Vagina (tissue), 2 donors: ENCODE data around the gene UST. TPM values are rescaled to one million over a fixed set of nuclear protein-coding genes. Genes with fewer than 3 reads are reported as not detected.

ENCODE experiments used
- DNase-seq, 2 donors: peaks; one replicate each; pipeline ENCODE4 v3.0.0-alpha.2; 2017; ENCODE audit errors: extremely low spot score in 2 of 2
- H3K27ac ChIP-seq: fragments of 200-600 bp; sonication (generic); one replicate; pipeline ENCODE4 v1.5.1; 2019
- H3K27me3 ChIP-seq: fragments of 200-600 bp; sonication (generic); one replicate; pipeline ENCODE4 v1.5.1; 2019
- H3K36me3 ChIP-seq, 2 donors: fragments of 200-600 bp; sonication (generic); one replicate each; pipeline ENCODE4 v1.5.1; 2017 to 2019
- H3K4me1 ChIP-seq: fragments of 200-600 bp; sonication (generic); one replicate; pipeline ENCODE4 v1.5.1; 2019
- H3K4me3 ChIP-seq, 2 donors: fragments of 200-600 bp; sonication (generic); 1 replicate in 1 of 2; 2 replicates in 1 of 2; pipeline ENCODE4 v1.5.1; 2016 to 2019
- H3K9me3 ChIP-seq: fragments of 200-600 bp; sonication (generic); one replicate; pipeline ENCODE4 v1.5.1; 2019
- POLR2A ChIP-seq, 2 donors: fragments of 450-650 bp; IDR thresholded peaks; one replicate each; pipeline ENCODE4 v1.6.1; 2017; ENCODE audit warnings: antibody characterized with exemption in 2 of 2, mild to moderate bottlenecking in 2 of 2, moderate library complexity in 2 of 2
- POLR2AphosphoS5 ChIP-seq, 2 donors: sonication (generic); formaldehyde crosslinking; IDR thresholded peaks; one replicate each; pipeline ENCODE4 v1.9.0; 2017; ENCODE audit warnings: antibody characterized with exemption in 2 of 2, mild to moderate bottlenecking in 2 of 2, low read depth in 1 of 2; ENCODE audit not compliant: insufficient read depth in 1 of 2
- intact Hi-C: fragments of 100-400 bp; cut with DNase I; formaldehyde crosslinking; loops from one replicate; pipeline ENCODE4 v1.15.1; 2023
- total RNA-seq: library from RNA; depleted of rRNA; stranded (reverse); fragments of >200 nt; gene quantifications from one replicate; pipeline ENCODE4 v1.2.3, GENCODE V29; 2016
- TF ChIP-seq, protein P1 (sequence below), 3 experiments: fragments of 450-650 bp in 2 of 3; fragments of 200-600 bp in 1 of 3; sonication (generic) in 1 of 3; IDR thresholded peaks; one replicate each; pipeline ENCODE4 v1.5.1; 2017 to 2019; ENCODE audit warnings: antibody characterized with exemption in 3 of 3, mild to moderate bottlenecking in 2 of 3, moderate library complexity in 2 of 3

The UST gene
- total RNA-seq, 1 donor from 2014 or later, result 14.2 TPM

- H3K4me1 ChIP-seq, result no peaks in the 10 kb centered on the region
- H3K4me3 ChIP-seq, result no peak overlapping the region
- no peaks in the 10 kb centered on the region for H3K36me3 ChIP-seq
- TF ChIP-seq POLR2AphosphoS5 (IDR thresholded peaks at IDR 0.05; ENCODE audit: insufficient read depth in 1 of 2, low read depth in 1 of 2), result no peak
- no peak for TF ChIP-seq POLR2A (IDR thresholded peaks at IDR 0.05)
- TF ChIP-seq, protein P1, sequence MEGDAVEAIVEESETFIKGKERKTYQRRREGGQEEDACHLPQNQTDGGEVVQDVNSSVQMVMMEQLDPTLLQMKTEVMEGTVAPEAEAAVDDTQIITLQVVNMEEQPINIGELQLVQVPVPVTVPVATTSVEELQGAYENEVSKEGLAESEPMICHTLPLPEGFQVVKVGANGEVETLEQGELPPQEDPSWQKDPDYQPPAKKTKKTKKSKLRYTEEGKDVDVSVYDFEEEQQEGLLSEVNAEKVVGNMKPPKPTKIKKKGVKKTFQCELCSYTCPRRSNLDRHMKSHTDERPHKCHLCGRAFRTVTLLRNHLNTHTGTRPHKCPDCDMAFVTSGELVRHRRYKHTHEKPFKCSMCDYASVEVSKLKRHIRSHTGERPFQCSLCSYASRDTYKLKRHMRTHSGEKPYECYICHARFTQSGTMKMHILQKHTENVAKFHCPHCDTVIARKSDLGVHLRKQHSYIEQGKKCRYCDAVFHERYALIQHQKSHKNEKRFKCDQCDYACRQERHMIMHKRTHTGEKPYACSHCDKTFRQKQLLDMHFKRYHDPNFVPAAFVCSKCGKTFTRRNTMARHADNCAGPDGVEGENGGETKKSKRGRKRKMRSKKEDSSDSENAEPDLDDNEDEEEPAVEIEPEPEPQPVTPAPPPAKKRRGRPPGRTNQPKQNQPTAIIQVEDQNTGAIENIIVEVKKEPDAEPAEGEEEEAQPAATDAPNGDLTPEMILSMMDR (IDR thresholded peaks at IDR 0.05), result no peak
- DNase-seq, result no peak
- no peaks in the 10 kb centered on the region for H3K27me3 ChIP-seq
- intact Hi-C loops, result no loop called here
- H3K27ac ChIP-seq, result no peak overlapping the region
- no peaks in the 10 kb centered on the region for H3K9me3 ChIP-seq
Observed at GRCh38 chr6:148735989-148736388, 10.8 kb upstream of the UST start.

DNA sequence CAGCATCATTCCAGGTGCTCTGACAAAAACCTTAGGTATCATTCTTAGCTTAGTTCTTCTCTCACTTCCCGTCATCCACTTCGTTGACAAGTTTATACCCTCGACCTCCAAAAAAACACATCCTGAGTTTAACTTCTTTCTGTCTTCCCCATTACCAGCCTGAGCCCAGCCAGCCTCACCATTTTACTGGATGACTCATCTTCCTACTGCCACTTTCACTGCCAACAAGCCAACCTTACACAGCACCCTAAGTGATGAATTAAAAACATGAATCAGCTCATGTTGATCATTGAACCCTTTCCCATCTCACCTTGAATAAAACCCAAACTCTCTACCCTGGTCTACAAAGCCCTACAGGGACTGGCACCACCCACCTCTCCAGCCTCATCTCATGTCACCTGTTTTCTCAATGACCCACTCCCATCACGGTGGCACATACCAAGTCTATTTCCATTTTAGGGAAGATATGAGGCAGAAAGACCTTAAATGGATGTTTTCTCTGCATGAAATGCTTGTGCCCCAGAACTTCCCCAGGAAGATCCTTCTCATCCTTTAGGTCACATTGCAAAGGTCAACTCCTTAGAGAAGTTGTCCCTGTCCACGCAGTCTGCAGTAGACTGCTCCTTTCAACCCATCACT is 9.9 kb upstream of the UST start:
- intact Hi-C loops, result no loop called here
- Histone ChIP-seq H3K9me3 (no peaks in the 10 kb centered on the region), H3K36me3 (no peaks in the 10 kb centered on the region), H3K4me1 (no peaks in the 10 kb centered on the region), H3K27me3 (no peaks in the 10 kb centered on the region), H3K4me3 (no peak overlapping the region), H3K27ac (no peak overlapping the region)
- no peak for DNase-seq
- TF ChIP-seq POLR2AphosphoS5 (IDR thresholded peaks at IDR 0.05; ENCODE audit: insufficient read depth in 1 of 2, low read depth in 1 of 2) (no peak), POLR2A (IDR thresholded peaks at IDR 0.05) (no peak)
- TF ChIP-seq, protein P1 (IDR thresholded peaks at IDR 0.05), result no peak

DNA sequence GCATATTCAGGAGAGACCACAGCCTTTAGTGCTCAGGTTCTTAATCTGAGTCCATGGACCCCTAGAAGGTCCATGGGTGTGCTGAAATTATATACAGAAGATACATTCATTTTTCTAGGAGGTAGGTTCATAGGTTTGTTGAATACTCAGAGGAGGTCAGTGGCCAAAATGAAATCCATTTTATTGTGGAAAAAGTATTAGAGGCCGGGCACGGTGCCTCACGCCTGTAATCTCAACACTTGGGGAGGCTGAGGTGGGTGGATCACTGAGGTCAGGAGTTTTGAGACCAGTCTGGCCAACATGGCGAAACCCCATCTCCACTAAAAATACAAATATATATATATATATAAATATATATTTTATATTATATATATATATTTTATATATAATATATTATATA is 9.0 kb upstream of the UST start:
- no peak for DNase-seq
- Histone ChIP-seq H3K4me3 (no peak overlapping the region), H3K27me3 (no peaks in the 10 kb centered on the region), H3K9me3 (no peaks in the 10 kb centered on the region), H3K36me3 (no peaks in the 10 kb centered on the region), H3K4me1 (no peaks in the 10 kb centered on the region), H3K27ac (no peak overlapping the region)
- TF ChIP-seq POLR2AphosphoS5 (IDR thresholded peaks at IDR 0.05; ENCODE audit: insufficient read depth in 1 of 2, low read depth in 1 of 2), result no peak
- intact Hi-C loops, result no loop called here

DNA sequence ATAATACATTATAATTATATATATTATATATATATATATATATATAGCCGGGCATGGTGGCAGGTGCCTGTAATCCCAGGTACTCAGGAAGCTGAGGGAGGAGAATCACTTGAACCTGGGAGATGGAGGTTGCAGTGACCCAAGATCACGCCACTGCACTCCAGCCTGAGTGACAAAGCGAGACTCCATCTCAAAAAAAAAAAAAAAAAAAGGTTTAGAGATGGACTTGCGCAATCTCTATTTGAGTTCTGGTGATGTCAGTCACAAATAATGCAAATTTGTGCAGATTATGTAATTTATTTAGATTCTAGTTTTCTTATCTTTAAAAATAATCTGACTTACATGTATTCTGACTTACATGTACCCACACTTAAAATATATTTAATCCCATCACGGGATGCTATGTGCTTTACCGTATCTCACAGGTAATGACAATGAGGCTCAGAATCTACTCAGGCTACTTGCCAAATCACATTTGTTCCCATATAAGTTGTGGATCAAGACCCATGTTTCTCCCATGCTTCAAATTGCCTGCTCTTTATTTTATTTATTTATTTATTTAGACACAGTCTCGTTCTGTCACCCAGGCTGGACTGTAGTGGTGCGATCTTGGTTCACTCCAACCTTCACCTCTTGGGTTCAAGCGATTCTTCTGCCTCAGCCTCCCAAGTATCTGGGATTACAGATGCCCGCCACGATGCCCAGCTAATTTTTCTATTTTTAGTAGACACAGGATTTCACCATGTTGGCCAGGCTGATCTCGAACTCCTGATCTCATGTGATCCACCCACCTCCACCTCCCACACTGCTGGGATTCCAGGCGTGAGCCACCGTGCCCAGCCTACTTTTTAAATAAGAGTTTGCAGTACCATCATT is 7.6 kb upstream of the UST start:
- no peaks in the 10 kb centered on the region for H3K9me3 ChIP-seq
- intact Hi-C loops, result no loop called here
- H3K27ac ChIP-seq, result no peak overlapping the region
- no peaks in the 10 kb centered on the region for H3K27me3 ChIP-seq
- H3K36me3 ChIP-seq, result no peaks in the 10 kb centered on the region
- H3K4me1 ChIP-seq, result no peaks in the 10 kb centered on the region
- H3K4me3 ChIP-seq, result no peak overlapping the region
- TF ChIP-seq, protein P1 (IDR thresholded peaks at IDR 0.05), result no peak
- TF ChIP-seq POLR2AphosphoS5 (IDR thresholded peaks at IDR 0.05; ENCODE audit: insufficient read depth in 1 of 2, low read depth in 1 of 2), result no peak
- no peak for DNase-seq

GRCh38 chr6:148739822-148740128 is 7.1 kb upstream of the UST start:
- Histone ChIP-seq H3K4me1 (no peaks in the 10 kb centered on the region), H3K27me3 (no peaks in the 10 kb centered on the region), H3K27ac (no peak overlapping the region), H3K4me3 (no peak overlapping the region), H3K36me3 (no peaks in the 10 kb centered on the region), H3K9me3 (no peaks in the 10 kb centered on the region)
- intact Hi-C loops, result loop anchor here (10.0 kb wide), 1 partner anchor 205 kb away; no protein-coding TSS in a partner anchor
- no peak for DNase-seq
- TF ChIP-seq POLR2A (IDR thresholded peaks at IDR 0.05), result no peak
- TF ChIP-seq POLR2AphosphoS5 (IDR thresholded peaks at IDR 0.05; ENCODE audit: insufficient read depth in 1 of 2, low read depth in 1 of 2), result no peak
- TF ChIP-seq, protein P1 (IDR thresholded peaks at IDR 0.05), result no peak
